HepG2 (cell line): ENCODE results near the gene ADSS1. TPM values are rescaled to one million over a fixed set of nuclear protein-coding genes. Genes with fewer than 3 reads are reported as not detected.

Experiments
- ARID2 ChIP-seq: sonication (generic); formaldehyde crosslinking; IDR thresholded peaks from 2 replicates; pipeline ENCODE4 v1.8.1; 2022; ENCODE audit warnings: mild to moderate bottlenecking, missing genetic modification reagents, borderline replicate concordance
- ATAD3A ChIP-seq: sonication (generic); formaldehyde crosslinking; IDR thresholded peaks from 2 replicates; pipeline ENCODE4 v1.4.0; 2020; ENCODE audit warnings: missing genetic modification reagents
- ATM ChIP-seq: fragments of 450-650 bp; IDR thresholded peaks from 2 replicates; pipeline ENCODE4 v1.7.1; 2017; ENCODE audit warnings: mild to moderate bottlenecking, borderline replicate concordance
- CBX2 ChIP-seq, 2 experiments: fragments of 200-600 bp in 1 of 2; sonication (generic); formaldehyde crosslinking in 1 of 2; IDR thresholded peaks; 2 replicates each; pipeline versions ENCODE4 v1.7.0 to v1.8.1; 2018 to 2022; ENCODE audit warnings: low read depth in 2 of 2, low read length in 1 of 2, mild to moderate bottlenecking in 1 of 2, missing genetic modification reagents in 1 of 2
- CREB3 ChIP-seq: sonication (generic); formaldehyde crosslinking; IDR thresholded peaks from 2 replicates; pipeline ENCODE4 v1.5.0; 2020; ENCODE audit warnings: missing genetic modification reagents
- EHMT2 ChIP-seq: fragments of 200-600 bp; sonication (generic); IDR thresholded peaks from 2 replicates; pipeline ENCODE4 v1.7.0; 2017; ENCODE audit warnings: antibody characterized with exemption, low read depth, low read length, borderline replicate concordance
- HMGXB3 ChIP-seq: sonication (generic); formaldehyde crosslinking; IDR thresholded peaks from 2 replicates; pipeline ENCODE4 v1.4.0; 2020; ENCODE audit warnings: missing genetic modification reagents, borderline replicate concordance
- HNRNPL ChIP-seq: fragments of 200-400 bp; formaldehyde crosslinking; IDR thresholded peaks from 2 replicates; pipeline ENCODE4 v1.6.1; 2017; ENCODE audit warnings: mild to moderate bottlenecking, low read depth, low read length
- ZBTB43 ChIP-seq: sonication (generic); formaldehyde crosslinking; conservative IDR thresholded peaks from 2 replicates; pipeline ENCODE4 v1.4.0; 2020; ENCODE audit warnings: missing genetic modification reagents
- ZNF207 ChIP-seq: fragments of 450-650 bp; IDR thresholded peaks from 2 replicates; pipeline ENCODE4 v1.6.1; 2016; ENCODE audit warnings: antibody characterized with exemption, borderline replicate concordance
- ZNF550 ChIP-seq: sonication (generic); formaldehyde crosslinking; IDR thresholded peaks from 2 replicates; pipeline ENCODE4 v1.4.0; 2020; ENCODE audit warnings: mild to moderate bottlenecking, missing genetic modification reagents, borderline replicate concordance
- ZNF766 ChIP-seq: sonication (generic); formaldehyde crosslinking; IDR thresholded peaks from 2 replicates; pipeline ENCODE4 v1.5.0; 2020; ENCODE audit warnings: missing genetic modification reagents, borderline replicate concordance
- ZNF773 ChIP-seq: sonication (generic); formaldehyde crosslinking; IDR thresholded peaks from 2 replicates; pipeline ENCODE4 v1.4.0; 2020; ENCODE audit warnings: missing genetic modification reagents, borderline replicate concordance
- polyA plus RNA-seq, 8 experiments: library from polyadenylated mRNA; depleted of rRNA in 3 of 8; stranded (reverse) in 7 of 8; unstranded in 1 of 8; fragments of >200 nt; fragmentation: Illumina TruSeq in 4 of 8; extraction: Trizol in 4 of 8; gene quantifications; 2 replicates each; pipeline versions ENCODE4 v1.2.1 to v1.2.3, GENCODE V29; 2011 to 2016; ENCODE audit warnings: low read depth in 4 of 8, missing spikeins in 1 of 8, mixed read lengths in 1 of 8; ENCODE audit not compliant: insufficient read depth in 1 of 8
- total RNA-seq, 5 experiments: library from RNA; depleted of rRNA; stranded (reverse); fragments of >200 nt; fragmentation: Illumina TruSeq; extraction: Trizol; gene quantifications; 2 replicates each; pipeline ENCODE4 v1.2.3, GENCODE V29; 2016; ENCODE audit warnings: low read depth in 1 of 5
- TF ChIP-seq, protein P1 (sequence below): sonication (generic); formaldehyde crosslinking; IDR thresholded peaks from 2 replicates; pipeline ENCODE4 v1.4.0; 2020; ENCODE audit warnings: missing genetic modification reagents, borderline replicate concordance

The ADSS1 gene
- total and polyA plus RNA-seq, 2 of the 13 experiments (the other 11 are each of a cell fraction or from before 2014, with no cell fraction given) = 1.0 to 36.7 TPM

DNA sequence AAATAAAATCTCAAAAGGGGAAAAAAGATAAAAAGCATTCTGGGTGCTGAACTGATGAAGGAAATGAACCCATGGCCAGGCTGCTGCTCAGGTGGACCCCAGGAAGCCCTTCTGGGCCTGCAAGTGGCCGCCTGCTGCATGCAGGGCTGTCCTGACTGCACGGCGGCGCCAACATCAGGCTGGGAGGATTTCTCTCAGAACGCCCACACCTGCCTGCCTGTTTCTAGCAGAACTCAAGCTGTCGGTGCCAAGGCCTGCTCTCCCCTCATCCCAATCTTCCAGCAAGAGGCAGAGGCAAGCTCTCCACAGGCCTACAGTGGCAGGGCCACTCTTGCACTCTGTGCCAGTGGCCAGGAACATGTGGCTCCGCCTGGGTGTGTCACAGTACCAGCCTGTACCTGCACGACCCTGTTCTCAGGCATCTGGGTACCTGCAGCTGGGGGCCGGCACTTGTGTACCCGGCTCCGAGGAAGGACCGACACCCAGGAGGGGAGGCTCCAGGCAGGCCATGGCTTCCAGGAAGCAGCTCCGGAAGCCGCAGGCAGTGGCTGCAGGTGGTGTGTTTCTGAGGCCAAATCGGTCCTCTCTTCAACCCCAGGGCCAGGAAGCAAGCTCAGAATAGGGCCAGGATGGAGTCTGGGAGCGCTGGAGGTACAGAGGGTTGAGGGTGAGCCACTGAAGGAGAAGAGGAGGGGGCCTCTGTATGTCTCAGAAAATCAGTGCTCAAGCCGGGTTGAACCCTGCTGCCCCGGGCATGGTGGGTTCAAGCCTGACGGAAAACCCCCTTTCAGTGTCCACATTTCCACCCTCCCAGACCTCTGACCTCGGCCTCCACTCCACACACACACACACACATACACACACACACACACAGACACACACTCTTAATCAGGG, 37.2 kb upstream of the ADSS1 start (continued):
- no peak for TF ChIP-seq HMGXB3 (CRISPR knock-in tag)
- TF ChIP-seq ZBTB43 (CRISPR knock-in tag) = no peak
- TF ChIP-seq CREB3 (CRISPR knock-in tag) = no peak
- TF ChIP-seq ZNF766 (CRISPR knock-in tag) = no peak
- TF ChIP-seq HNRNPL = peak; percentile 76; the same call in 1 of the 2 replicates
- no peak for TF ChIP-seq ATM
- TF ChIP-seq ARID2 (CRISPR knock-in tag) = no peak
- TF ChIP-seq ZNF773 (CRISPR knock-in tag) = no peak
- TF ChIP-seq ZNF550 (CRISPR knock-in tag) = no peak
- no peak for TF ChIP-seq EHMT2
- TF ChIP-seq, protein P1, sequence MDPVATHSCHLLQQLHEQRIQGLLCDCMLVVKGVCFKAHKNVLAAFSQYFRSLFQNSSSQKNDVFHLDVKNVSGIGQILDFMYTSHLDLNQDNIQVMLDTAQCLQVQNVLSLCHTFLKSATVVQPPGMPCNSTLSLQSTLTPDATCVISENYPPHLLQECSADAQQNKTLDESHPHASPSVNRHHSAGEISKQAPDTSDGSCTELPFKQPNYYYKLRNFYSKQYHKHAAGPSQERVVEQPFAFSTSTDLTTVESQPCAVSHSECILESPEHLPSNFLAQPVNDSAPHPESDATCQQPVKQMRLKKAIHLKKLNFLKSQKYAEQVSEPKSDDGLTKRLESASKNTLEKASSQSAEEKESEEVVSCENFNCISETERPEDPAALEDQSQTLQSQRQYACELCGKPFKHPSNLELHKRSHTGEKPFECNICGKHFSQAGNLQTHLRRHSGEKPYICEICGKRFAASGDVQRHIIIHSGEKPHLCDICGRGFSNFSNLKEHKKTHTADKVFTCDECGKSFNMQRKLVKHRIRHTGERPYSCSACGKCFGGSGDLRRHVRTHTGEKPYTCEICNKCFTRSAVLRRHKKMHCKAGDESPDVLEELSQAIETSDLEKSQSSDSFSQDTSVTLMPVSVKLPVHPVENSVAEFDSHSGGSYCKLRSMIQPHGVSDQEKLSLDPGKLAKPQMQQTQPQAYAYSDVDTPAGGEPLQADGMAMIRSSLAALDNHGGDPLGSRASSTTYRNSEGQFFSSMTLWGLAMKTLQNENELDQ (CRISPR knock-in tag) = no peak
- TF ChIP-seq CBX2 (IDR thresholded peaks at IDR 0.05; ENCODE audit: low read depth, low read length) = no peak
- TF ChIP-seq CBX2 (CRISPR knock-in tag; IDR thresholded peaks at IDR 0.05; ENCODE audit: low read depth) = no peak
- TF ChIP-seq ZNF207 = no peak
- no peak for TF ChIP-seq ATAD3A (CRISPR knock-in tag)
